Stimulated activated CD8-positive, alpha-beta memory T cell treated with anti-CD3 and anti-CD28 coated beads, Interleukin-4, amount 100 ng/mL, for 4 hours (primary cell): ENCODE data around the gene PRAMEF7.
"Not testable (repeated sequence)": the region's sequence is repeated elsewhere in the genome, so short reads cannot be mapped to it uniquely, and the experiment has no call there.

ENCODE experiments used
- DNase-seq, 2 donors: peaks; one replicate each; pipeline ENCODE4 v3.0.0-alpha.2; 2020; ENCODE audit warnings: low read depth in 2 of 2, low spot score in 1 of 2

Gene PRAMEF7

GRCh38 chr1:12916310-12916709 is at the start of gene PRAMEF7:
Gene PRAMEF7, plus strand, starts transcription at chr1:12916610. Its CDS starts 1,083 bp downstream, at chr1:12917693.
- DNase-seq, result not testable (repeated sequence)

GRCh38 chr1:12878453-12878852 is 38.0 kb upstream of the PRAMEF7 start:
- not testable (repeated sequence) for DNase-seq

- not testable (repeated sequence) for DNase-seq
These were observed 30.3 kb upstream of the PRAMEF7 start, which contains the start of gene PRAMEF4 for GRCh38 chr1:12886101-12886500. Gene PRAMEF4, minus strand, starts transcription at chr1:12886201. Its CDS starts 2,807 bp downstream, at chr1:12883394.

GRCh38 chr1:12898170-12898569 is 18.2 kb upstream of the PRAMEF7 start, which contains the start of gene PRAMEF10:
Gene PRAMEF10, minus strand, starts transcription at chr1:12898270. Its CDS starts 2,423 bp downstream, at chr1:12895847.
- DNase-seq, result not testable (repeated sequence)

GRCh38 chr1:12899186-12899585 is 17.2 kb upstream of the PRAMEF7 start:
- not testable (repeated sequence) for DNase-seq

- DNase-seq, result not testable (repeated sequence)
These were observed 12.4 kb upstream of the PRAMEF7 start for GRCh38 chr1:12903793-12904572.

GRCh38 chr1:12921749-12922148 is 5.3 kb downstream of the PRAMEF7 start:
- DNase-seq, result not testable (repeated sequence)

GRCh38 chr1:12924368-12924767 is 8.0 kb downstream of the PRAMEF7 start:
- not testable (repeated sequence) for DNase-seq

GRCh38 chr1:12947480-12947879 is 31.1 kb downstream of the PRAMEF7 start, which contains the start of gene PRAMEF6:
Gene PRAMEF6, minus strand, starts transcription at chr1:12947580. Its CDS starts 5,062 bp downstream, at chr1:12942518.
- not testable (repeated sequence) for DNase-seq
